Skin epidermis (tissue), 12 donors: ENCODE data around the gene MGAT5.

Experiments used
- H3K27ac ChIP-seq, 21 experiments: fragments of 200-600 bp; sonication (generic) in 11 of 21; one replicate each; pipeline ENCODE4 v1.5.0; 2020; ENCODE audit warnings: mild to moderate bottlenecking in 3 of 21, inconsistent platforms in 2 of 21, moderate library complexity in 2 of 21
- H3K4me3 ChIP-seq, 7 experiments: fragments of 200-600 bp; sonication (generic) in 2 of 7; one replicate each; pipeline ENCODE4 v1.5.0; 2020; ENCODE audit warnings: inconsistent platforms in 2 of 7, mild to moderate bottlenecking in 2 of 7, moderate library complexity in 1 of 7

Gene MGAT5

GRCh38 chr2:134230885-134231284 lies 23.0 kb upstream of the MGAT5 start:
- no peak overlapping the region for H3K4me3 ChIP-seq
- peak overlapping the region in 1 of 21 experiments; percentile 6 for H3K27ac ChIP-seq

GRCh38 chr2:134231301-134231964 lies 22.4 kb upstream of the MGAT5 start:
- H3K27ac ChIP-seq: peak overlapping the region in 4 of 21 experiments; percentile 64 to 72 (median 68)
- no peak overlapping the region for H3K4me3 ChIP-seq

GRCh38 chr2:134231965-134232340 lies 21.9 kb upstream of the MGAT5 start:
- Histone ChIP-seq H3K4me3 (no peak overlapping the region), H3K27ac (peak overlapping the region in 6 of 21 experiments; percentile 24 to 72 (median 65))

- Histone ChIP-seq H3K27ac (peak overlapping the region in 7 of 21 experiments; percentile 24 to 72 (median 66)), H3K4me3 (no peak overlapping the region)
Observed at GRCh38 chr2:134232461-134232860, 21.4 kb upstream of the MGAT5 start.

GRCh38 chr2:134232868-134233727 lies 20.8 kb upstream of the MGAT5 start:
- peak overlapping the region in 9 of 21 experiments; percentile 1 to 80 (median 64) for H3K27ac ChIP-seq
- H3K4me3 ChIP-seq: no peak overlapping the region

- Histone ChIP-seq H3K27ac (peak overlapping the region in 9 of 21 experiments; percentile 36 to 80 (median 64)), H3K4me3 (no peak overlapping the region)
Observed at GRCh38 chr2:134233728-134234136, 20.1 kb upstream of the MGAT5 start.

GRCh38 chr2:134234535-134234934 lies 19.3 kb upstream of the MGAT5 start:
- H3K4me3 ChIP-seq: no peak overlapping the region
- peak overlapping the region in 6 of 21 experiments; percentile 31 to 80 (median 68) for H3K27ac ChIP-seq

GRCh38 chr2:134235510-134236144 lies 18.2 kb upstream of the MGAT5 start:
- Histone ChIP-seq H3K4me3 (no peak overlapping the region), H3K27ac (peak overlapping the region in 3 of 21 experiments; percentile 31 to 80 (median 78))

- Histone ChIP-seq H3K4me3 (no peak overlapping the region), H3K27ac (no peak overlapping the region)
Observed at GRCh38 chr2:134238371-134238770, 15.5 kb upstream of the MGAT5 start.

- no peak overlapping the region for H3K4me3 ChIP-seq
- no peak overlapping the region for H3K27ac ChIP-seq
Observed at GRCh38 chr2:134240061-134240460, 13.8 kb upstream of the MGAT5 start.

GRCh38 chr2:134241911-134242310 lies 12.0 kb upstream of the MGAT5 start:
- H3K27ac ChIP-seq: no peak overlapping the region
- no peak overlapping the region for H3K4me3 ChIP-seq

GRCh38 chr2:134243244-134243643 lies 10.6 kb upstream of the MGAT5 start:
- no peak overlapping the region for H3K4me3 ChIP-seq
- H3K27ac ChIP-seq: no peak overlapping the region

GRCh38 chr2:134244086-134244485 lies 9.8 kb upstream of the MGAT5 start:
- H3K27ac ChIP-seq: no peak overlapping the region
- H3K4me3 ChIP-seq: no peak overlapping the region

- Histone ChIP-seq H3K4me3 (no peak overlapping the region), H3K27ac (no peak overlapping the region)
Observed at GRCh38 chr2:134244587-134244986, 9.3 kb upstream of the MGAT5 start.

GRCh38 chr2:134245340-134245984 lies 8.4 kb upstream of the MGAT5 start:
- Histone ChIP-seq H3K4me3 (no peak overlapping the region), H3K27ac (peak overlapping the region in 2 of 21 experiments; percentile 16 to 46)

GRCh38 chr2:134246154-134246874 lies 7.6 kb upstream of the MGAT5 start:
- Histone ChIP-seq H3K27ac (peak overlapping the region in 2 of 21 experiments; percentile 46 to 53), H3K4me3 (no peak overlapping the region)

GRCh38 chr2:134247679-134248078 lies 6.2 kb upstream of the MGAT5 start:
- Histone ChIP-seq H3K4me3 (no peak overlapping the region), H3K27ac (no peak overlapping the region)

GRCh38 chr2:134248913-134249312 lies 5.0 kb upstream of the MGAT5 start:
- H3K27ac ChIP-seq: no peak overlapping the region
- no peak overlapping the region for H3K4me3 ChIP-seq

- H3K27ac ChIP-seq: peak overlapping the region in 1 of 21 experiments; percentile 41
Observed at GRCh38 chr2:134249755-134250154, 4.1 kb upstream of the MGAT5 start.

More at GRCh38 chr2:134249755-134250154, 4.1 kb upstream of the MGAT5 start:
- no peak overlapping the region for H3K4me3 ChIP-seq
